ENCODE data around the gene SMAD9.

The SMAD9 gene

DNA sequence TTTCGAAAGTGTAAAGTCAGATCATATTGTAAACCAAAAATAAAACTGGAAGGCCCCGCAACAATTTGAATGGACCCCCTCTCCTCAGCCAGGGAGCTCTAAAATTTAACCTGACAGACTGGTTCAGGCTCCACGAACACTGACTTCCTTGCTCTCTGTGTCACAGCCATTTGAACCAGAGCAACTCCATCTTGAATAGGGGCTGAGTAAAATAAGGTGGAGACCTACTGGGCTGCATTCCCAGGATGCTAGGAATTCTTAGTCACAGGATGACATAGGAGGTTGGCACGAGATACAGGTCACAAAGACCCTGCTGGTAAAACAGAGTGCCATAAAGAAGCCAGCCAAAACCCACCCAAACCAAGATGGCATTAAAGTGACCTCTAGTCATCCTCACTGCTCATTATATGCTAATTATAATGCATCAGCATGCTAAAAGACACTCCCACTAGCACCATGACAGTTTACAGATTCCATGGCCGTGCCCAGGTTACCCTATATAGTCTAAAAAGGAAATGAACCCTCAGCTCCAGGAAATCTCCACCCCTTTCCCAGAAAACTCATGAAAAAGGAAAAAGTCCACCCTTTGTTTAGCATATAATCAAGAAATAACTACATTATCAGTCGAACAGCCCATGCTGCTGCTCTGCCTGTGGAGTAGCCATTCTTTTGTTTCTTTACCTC is 57.9 kb downstream of the SMAD9 start:
- no peak for DNase-seq

DNA sequence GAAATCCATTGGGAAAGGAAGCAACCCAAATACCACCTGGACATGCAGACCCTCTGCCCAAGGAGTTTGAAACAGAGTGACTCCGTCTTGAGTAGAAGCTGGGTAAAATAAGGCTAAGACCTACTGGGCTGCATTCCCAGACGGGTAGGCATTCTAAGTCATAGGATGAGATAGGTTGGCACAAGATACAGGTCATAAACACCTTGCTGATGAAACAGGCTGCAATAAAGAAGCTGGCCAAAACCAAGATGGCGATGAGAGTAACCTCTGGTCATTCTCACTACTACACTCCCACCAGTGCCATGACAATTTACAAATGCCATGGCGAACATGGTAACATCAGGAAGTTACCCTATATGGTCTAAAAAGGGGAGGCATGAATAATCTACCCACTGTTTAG is 60.8 kb downstream of the SMAD9 start:
- DNase-seq, result no peak

DNA sequence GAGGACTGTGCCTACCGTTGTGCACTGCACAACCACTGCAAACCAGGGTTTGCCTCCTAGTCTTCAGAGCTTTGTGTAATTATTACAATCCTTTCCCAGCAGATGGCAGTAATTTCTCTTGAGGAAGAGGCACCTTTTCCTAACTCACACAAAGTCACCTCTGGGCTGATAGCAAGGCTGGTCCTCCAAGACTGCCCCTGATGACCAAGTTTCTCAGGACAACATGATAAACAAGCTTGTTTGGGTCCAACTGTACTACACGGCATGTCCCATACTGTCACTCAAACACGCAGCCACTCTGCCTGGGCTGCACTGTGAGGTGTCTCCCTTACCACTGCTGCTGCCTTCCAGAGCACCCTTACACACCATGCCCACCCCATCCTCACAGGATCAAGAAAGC is 61.7 kb downstream of the SMAD9 start:
- DNase-seq, result peak; percentile 80

DNA sequence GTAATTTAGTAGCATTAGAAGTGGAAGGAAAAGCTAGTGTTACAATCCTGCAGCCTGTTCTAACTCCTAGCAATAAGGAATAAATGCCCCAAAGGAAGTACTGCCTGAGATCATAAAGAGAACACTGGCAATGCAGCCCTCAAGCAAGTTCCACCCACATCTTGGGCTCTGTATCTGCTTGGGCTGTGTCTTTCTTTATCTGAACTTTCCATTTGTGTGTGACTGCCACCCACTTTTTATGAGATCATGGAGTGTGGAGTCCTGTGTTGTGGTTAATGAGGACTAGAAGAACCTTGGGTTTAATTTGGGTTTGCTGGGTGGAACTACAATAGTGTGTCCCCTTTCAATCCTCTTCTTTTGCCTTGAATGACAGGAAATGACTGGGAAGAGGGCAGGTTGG is 62.8 kb downstream of the SMAD9 start:
- DNase-seq, result no peak

DNA sequence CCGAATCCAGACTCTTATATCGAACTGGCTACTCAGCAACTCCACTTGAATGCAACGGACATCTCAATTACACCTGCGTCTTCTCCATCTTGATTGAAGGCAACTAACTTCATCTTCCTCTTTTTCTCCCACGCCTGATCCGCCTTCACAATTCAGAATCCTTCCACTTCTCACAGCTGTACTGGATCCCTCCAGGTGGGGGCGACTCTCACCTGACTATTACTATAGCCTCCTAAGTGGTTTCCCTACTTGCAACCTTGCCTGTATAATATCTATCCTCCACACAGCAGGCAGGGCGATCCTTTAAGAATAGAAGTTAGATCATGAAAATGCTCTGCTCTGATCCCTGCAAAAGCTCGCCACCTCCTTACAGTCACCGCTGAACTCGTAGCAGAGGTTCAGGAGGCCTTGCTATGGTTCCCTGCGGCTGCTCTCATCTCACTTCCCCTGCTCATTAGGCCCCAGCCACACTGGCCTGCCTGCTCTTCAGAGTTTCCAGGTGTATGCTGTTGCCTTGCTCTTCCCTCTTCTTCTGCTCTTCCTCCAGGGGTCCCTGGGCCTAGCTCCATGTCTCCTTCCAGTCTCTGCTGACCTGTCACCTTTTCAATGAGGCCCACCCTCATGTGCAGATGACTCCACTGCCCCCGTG is 69.1 kb downstream of the SMAD9 start:
- DNase-seq, result peak; percentile 24

DNA sequence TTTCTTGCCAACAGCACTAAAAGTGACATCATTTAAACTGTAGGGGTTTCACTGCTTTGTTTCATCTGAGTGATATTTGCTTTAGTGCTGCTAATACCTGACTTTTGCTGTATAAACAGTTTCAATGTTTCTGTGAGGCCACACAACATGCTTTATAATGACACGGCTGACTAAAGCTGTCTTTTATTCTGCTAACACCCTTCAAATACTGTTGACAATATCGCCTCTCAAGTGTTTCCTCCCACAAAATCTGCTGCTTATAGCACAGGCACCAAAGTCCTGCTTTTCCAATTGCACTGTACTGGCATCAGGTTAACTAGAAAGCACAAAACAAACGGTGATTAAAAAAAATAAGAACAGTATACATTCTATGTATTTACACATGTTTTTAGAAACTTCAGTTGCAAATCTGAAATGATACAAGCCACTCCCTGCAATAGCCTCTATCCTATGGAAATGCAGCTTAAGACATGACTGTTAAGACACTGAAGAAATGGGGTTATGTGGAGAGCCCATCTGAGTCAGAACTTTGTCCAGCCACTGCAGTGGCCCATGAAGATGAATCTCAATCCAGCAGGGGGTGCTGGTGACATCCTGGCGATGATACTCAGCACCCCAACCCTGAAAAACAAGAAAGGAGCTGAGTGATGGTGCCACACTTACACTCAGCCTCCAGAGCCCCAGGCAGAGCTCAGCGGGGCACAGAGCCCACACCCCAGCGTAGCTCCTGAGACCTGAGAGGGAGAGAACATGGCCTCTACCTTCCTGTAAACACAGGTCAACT is 71.6 kb downstream of the SMAD9 start:
- no peak for DNase-seq

DNA sequence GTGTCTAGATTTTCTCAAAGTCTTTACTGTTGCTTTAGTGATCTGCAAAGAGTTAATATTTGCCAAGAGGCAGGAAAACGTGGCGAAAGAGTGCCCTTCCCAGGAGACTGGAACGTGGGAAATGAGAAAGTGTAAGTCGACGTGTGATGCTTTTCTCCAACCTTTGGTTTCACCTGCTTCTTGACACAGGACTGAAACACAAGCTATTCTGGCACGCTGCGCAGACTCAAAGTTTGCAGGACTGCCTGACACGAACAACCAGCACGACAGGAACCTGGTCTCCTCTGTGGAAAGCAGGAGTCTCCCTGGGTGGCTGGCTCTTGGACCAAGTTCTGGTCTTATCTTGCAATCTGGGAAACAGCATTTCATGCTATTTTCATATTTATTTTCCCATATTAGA is 72.4 kb downstream of the SMAD9 start:
- no peak for DNase-seq

DNA sequence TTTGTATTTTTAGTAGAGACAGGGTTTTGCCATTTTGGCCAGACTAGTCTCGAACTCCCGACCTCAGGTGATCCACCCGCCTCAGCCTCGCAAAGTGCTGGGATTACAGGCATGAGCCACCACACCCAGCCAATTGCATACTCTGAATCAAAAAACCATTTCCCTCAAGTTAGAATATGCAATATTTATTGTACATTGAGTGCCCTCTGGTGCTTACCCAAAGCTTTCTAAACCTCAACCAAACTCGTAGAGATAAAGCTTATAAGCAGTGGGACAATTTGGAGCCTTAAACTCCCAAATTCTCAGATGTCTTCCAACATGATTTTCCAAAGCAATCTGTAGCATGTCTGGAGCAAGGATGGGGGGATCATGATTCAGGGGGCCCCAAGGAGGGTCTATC is 78.6 kb downstream of the SMAD9 start:
- no peak for DNase-seq

DNA sequence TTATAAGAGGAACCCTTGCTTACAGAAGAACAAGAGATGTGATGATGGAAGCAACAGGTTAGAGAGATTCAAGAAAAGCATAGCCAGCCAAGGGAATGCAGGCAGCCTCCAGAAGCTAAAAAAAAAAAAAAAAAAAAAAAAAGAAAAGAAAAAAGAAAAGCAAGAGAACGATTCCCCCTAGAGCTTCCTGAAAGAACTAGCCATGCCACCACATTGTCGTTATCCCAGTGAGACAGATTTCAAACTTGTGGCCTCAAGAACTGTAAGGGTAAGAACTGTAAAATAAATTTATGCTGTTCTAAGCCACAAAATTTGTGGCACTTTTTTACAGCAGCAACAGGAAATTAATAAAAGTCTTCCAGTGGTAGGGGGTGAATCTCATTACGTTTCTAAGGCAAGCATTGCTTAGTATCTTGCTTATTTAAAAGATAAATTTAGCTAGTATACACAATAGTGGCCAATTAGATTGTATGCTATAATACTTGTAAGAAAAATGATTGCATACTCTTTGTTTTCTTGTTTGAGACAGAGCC is 79.3 kb downstream of the SMAD9 start:
- no peak for DNase-seq

DNA sequence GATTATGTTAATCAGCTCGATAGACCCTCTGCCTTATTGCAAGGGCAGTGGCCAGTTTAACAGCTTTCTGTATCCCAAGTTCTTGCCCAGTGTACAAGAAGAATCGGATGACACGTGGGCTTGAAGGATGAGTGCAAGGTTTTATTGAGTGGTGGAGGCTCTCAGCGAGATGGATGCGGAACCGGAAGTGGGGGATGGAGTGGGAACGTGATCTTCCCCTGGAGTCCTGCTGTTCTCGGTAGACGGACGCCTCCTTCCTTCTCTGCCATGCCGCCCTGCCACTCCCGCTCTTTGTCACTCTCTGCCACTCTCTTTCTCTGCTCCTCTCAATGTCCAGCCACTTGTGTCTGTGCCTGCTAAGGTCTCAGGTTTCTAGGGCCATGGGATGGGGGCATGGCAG is 80.1 kb downstream of the SMAD9 start:
- DNase-seq, result no peak

DNA sequence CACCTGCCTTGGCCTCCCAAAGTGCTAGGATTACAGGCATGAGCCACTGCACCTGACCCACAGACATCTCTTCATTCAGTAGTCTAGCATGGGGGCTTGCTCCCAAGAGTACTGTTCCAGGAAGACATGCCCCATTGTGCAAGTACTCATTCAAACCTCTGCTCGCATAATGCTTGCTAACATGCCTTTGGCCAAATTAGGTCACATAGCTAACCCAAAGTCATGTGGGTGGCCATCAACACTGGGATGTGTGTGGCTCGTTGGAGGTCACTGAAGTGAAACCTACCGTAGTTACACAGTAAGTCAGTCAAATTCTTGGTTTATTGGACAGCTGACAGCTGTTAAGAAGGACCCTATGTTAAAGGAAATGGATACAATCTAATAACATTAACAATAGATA is 80.8 kb downstream of the SMAD9 start:
- DNase-seq, result no peak

DNA sequence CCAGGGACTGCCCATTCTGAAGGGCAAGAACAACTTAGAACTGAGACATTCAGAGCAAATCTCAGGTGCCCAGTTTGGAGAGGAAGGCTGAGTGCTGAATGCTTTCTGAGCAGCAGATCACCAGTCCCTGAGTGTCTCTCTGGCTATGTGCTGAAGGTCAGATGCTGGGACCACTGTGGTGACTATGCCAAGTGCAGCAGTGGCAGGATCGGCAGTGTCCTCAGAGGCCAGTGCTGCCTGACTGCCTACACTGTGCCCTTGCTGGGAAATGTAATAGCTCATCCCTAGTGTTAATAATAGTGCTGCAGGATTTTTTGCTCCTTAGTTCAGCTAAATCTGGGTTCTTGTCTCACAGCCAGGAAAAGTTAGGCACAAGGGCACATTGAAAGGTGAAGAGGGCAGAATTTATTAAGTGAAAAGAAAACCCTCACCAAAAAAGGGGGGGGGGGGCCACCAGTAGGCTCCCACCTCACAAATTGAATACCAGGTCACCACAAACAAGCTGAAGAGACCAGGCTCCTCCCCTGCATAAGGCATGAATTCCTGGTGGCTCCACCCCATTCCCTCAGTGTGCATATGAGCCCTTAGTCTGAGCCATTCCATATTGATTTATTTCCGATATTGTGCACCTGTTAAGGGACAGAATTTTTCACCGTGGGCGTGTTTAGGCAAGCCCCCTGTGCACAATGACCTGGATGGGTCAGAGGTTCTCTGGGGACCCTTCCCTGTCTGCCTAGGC is 82.5 kb downstream of the SMAD9 start:
- no peak for DNase-seq

DNA sequence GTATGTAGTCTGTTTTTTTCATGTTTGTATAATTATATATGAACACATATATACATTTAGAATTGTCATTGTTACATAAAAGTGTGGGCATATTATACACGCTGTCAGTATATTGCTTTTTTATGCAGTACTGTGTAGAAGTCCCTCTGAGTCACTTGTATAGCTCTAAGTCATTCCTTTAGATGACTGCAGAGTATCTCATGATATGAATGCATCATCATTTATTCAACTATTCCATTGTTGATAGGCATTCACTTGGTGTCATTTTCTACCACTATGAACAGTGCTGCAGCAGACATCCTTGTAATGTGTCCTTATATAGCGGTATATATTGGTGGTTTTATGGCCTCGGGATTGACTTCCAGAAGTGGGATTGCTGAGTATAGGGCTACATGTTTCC is 85.7 kb downstream of the SMAD9 start:
- no peak for DNase-seq

DNA sequence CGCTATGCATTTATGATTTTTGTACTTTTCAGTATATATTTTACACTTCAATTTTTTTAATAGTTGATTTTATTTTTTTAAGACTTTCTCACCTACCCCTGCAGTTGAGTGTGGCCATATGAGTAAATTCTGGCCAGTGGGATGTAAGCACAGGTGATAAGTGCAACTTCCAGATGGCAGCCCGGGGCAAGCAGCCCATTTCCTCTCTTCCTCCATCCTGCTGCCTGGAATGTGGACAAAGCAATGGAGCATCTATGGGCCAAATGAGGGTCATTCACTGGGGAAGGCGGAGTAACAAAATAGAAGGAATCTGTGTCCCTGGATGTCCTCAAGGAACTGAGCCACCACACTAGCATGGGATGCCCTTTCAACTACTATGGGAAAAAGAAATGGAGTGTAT is 88.7 kb downstream of the SMAD9 start:
- no peak for DNase-seq

DNA sequence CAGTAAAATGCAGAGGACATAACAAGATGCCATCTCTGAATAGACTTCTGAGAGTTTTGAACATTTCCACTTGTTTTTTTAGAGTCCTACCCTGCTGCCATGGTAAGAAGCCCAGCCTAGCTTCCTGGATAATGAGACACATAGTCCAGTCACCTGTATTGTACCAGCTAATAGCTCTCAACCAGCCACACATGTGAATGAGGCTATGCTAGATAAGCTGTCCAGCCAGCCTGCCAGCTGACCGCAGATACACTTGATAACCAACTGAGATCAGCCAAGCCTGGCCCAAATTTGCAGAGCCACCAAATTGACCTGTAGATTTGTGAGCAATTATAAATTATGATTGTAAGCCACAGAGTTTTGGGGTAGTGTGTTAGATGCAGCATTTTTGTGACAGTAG is 90.3 kb downstream of the SMAD9 start:
- no peak for DNase-seq

DNA sequence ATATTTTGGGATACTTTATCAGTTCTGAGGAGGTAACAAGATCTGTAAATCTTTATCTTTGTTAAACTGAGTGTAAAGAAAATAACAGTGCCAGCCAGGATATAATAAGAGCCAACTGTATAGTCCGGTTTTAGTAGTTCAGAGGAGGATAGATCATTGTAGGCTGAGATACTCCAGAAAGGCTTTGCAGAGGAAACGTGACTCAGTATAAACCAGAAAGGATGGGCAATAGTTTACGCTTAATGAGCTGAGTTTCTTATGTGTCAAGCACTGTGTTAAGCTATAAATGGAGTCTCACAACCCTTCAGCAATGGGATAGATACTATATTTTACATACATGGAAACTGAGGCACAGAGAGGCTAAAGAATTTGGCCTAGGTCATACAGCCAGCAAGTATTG is 97.3 kb downstream of the SMAD9 start:
- no peak for DNase-seq

DNA sequence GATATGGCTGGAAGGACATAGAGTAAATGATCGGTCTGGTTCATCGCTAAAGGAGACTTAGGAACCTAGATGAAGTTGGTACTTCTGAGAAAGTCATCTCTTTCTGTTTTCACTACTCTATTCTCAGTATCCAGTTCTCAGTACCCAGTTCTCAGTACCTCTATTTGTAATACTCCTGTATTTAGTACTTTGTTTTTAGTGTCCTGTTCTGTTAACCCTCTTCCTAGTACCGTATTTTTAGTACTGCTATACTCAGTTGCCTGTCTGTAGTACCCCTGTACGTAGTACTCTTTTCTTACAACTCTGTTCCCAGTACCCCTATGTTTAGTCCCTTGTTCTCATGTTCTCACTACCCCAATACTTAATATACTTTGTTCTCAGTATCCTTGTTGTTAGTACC is 99.8 kb downstream of the SMAD9 start:
- DNase-seq, result no peak

DNA sequence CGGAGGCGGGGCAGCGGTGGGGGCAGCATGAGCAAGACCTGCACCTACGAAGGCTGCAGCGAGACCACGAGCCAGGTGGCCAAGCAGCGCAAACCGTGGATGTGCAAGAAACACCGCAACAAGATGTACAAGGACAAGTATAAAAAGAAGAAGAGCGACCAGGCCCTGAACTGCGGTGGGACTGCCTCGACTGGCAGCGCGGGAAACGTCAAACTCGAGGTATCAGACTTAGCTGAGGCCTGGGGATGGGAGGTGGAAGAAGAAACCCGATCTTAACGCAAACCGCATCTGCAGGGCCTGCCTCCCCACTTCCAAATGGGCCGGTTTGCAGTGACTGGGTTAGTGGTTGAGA is 100.3 kb downstream of the SMAD9 start:
- peak; percentile 72 for DNase-seq

DNA sequence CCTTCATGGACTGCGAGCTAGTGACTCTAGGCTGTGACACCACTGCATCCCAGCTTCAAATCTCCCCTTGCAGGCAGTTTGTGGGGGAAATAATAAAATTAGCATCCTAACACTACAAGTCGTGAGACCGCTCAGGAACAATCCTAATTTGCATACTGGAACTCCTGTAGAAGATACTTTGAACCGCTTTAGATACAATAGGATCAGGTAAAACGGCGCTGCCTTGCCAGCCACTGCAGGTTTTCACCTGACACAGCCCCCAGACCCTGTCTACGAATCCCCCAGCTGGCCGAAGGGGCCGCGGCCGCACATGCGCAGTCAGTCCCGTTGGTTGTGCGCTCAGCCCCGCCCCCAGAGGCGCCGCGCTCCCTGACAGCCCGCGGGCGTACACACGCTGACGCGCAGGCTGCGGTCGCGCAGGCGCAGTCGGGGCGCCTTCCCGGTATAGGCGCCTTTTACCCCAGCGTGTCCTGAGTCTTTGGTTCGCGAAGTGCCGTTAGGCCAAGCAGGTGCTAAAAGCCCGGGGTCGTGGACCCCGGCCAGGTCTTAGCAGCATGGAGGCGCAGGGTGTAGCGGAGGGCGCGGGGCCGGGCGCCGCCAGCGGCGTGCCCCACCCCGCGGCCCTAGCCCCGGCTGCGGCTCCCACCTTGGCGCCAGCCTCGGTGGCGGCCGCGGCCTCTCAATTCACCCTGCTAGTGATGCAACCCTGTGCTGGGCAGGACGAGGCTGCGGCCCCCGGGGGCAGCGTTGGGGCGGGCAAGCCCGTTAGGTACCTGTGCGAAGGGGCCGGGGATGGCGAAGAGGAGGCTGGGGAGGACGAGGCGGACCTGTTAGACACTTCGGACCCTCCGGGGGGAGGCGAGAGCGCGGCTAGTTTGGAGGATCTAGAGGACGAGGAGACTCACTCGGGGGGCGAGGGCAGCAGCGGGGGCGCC is 101.0 kb downstream of the SMAD9 start, which contains the start of gene RFXAP:
Gene RFXAP (plus strand): TSS at position 419 of the 935 bp plus-strand sequence. CDS start 136 bp downstream, at position 555.
- peak; percentile 84 for DNase-seq

DNA sequence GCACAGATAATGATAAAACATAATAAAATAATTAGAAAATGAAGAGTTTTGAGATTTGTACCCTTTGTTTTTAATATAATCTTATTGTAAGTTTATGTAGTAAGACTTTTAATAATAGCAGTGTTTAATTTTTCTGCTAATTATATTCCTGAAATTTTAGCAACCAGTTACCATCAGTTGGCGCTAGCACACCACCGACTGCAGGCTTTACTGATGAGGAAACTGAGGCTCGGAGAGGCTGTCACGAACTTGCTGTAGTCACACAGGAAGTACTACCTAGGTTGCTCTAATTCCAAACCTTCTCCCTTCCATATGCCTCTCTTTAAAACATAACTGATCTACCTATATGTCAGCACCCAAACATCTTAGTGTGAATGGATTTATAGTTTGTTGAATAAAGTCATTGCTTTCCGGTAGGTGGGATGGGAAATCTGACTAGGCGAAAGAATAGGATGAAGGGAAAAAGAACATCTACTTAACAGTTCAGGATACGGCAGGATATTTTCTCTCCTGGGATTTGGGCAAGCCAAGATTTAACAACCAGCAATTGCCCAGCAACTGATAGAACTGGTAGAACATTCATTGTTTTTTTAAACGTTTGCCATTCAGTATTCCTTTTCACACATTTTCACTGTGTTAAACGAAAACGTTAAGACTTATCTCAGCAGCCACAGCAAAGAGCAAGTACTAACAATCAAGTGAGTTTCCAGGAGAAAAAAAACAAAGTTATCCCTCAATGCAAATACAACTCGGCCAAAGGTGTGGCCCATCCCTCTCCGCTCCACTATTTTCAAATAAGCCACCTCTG is 101.8 kb downstream of the SMAD9 start:
- DNase-seq, result peak; percentile 44

DNA sequence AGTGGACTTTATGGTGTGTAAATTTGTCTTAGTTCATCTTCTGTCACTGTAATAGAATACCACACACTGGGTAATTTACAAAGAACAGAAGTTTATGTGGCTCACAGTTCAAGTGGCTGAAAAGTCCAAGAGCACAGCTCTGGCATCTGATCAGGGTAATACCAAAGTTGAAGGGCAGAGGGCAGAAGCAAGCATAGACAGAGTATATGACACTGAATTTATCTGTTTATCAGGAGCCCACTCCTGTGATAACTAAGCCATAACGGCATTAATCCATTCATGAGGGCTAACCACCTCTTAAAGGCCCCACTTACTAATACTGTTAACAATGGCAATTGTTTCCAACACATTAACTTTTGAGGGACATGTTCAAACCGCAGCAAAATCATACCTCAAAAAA is 105.0 kb downstream of the SMAD9 start:
- no peak for DNase-seq

Data from NCI-H526 treated with DMSO at 0.1 percent for 48 hours (cell line).